Tibial artery (tissue), 4 donors: ENCODE data around the gene SLC7A1.

Experiments
- DNase-seq, 2 donors: peaks; one replicate each; pipeline ENCODE4 v3.0.0-alpha.2; 2019
- H3K27ac ChIP-seq, 2 donors: fragments of 200-600 bp; sonication (generic) in 1 of 2; 1 replicate in 1 of 2; 2 replicates in 1 of 2; pipeline ENCODE4 v1.5.1; 2018 to 2019; ENCODE audit warnings: mild to moderate bottlenecking in 1 of 2
- H3K27me3 ChIP-seq, 2 donors: fragments of 200-600 bp; sonication (generic) in 1 of 2; one replicate each; pipeline versions ENCODE4 v1.5.1 to v1.6.0; 2016 to 2019
- H3K36me3 ChIP-seq, 3 donors: fragments of 200-600 bp; sonication (generic) in 2 of 3; one replicate each; pipeline ENCODE4 v1.5.1; 2016 to 2019; ENCODE audit warnings: mild to moderate bottlenecking in 2 of 3
- H3K4me1 ChIP-seq, 4 donors: fragments of 200-600 bp; sonication (generic) in 2 of 4; 1 replicate in 3 of 4; 2 replicates in 1 of 4; pipeline ENCODE4 v1.5.1; 2016 to 2019
- H3K4me3 ChIP-seq, 2 donors: fragments of 200-600 bp; sonication (generic) in 1 of 2; 1 replicate in 1 of 2; 2 replicates in 1 of 2; pipeline ENCODE4 v1.5.1; 2018 to 2019; ENCODE audit warnings: mild to moderate bottlenecking in 2 of 2
- H3K9me3 ChIP-seq, 3 donors: fragments of 200-600 bp; sonication (generic) in 1 of 3; one replicate each; pipeline ENCODE4 v1.5.1; 2016 to 2019
- intact Hi-C: fragments of 100-400 bp; cut with DNase I; formaldehyde crosslinking; loops from one replicate; pipeline ENCODE4 v1.15.0; 2023; ENCODE audit warnings: low total_unique reads
- TF ChIP-seq, protein P1 (sequence below), 2 experiments: fragments of 200-600 bp in 1 of 2; fragments of 450-650 bp in 1 of 2; IDR thresholded peaks; one replicate each; pipeline ENCODE4 v1.5.1; 2017 to 2019; ENCODE audit warnings: antibody characterized with exemption in 2 of 2, mild to moderate bottlenecking in 1 of 2, moderate library complexity in 1 of 2

SLC7A1 gene

DNA sequence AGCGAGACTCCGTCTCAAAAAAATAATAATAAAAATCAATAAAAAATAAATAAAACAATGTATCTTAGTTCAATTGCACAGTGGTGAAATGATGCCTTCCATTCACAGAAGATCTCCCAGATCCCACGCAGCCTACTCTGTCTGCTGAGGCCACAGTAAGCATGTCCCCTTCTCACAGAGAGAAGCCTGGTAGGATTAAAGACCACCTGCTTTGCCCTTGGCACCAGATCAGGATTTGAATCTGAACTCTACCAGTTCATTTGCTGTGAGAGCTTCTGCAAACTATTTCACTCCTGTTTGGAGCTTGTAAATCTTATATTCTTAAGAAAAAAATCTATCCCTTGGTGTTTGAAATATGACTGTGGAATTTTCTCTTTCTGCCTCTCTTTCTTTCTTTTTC lies 2.2 kb upstream of the SLC7A1 start:
- Histone ChIP-seq H3K4me3 (no peak overlapping the region), H3K27ac (no peak overlapping the region), H3K9me3 (no peaks in the 10 kb centered on the region), H3K4me1 (peaks cover 0 to 13% (median 5%) of the 10 kb centered on the region in 4 donors), H3K36me3 (no peaks in the 10 kb centered on the region), H3K27me3 (peaks cover 0 to 2% of the 10 kb centered on the region in 2 donors)
- intact Hi-C loops, result loop anchor here (5.0 kb wide), 1 partner anchor 325 kb away; no protein-coding TSS in a partner anchor
- DNase-seq, result no peak
- TF ChIP-seq, protein P1, sequence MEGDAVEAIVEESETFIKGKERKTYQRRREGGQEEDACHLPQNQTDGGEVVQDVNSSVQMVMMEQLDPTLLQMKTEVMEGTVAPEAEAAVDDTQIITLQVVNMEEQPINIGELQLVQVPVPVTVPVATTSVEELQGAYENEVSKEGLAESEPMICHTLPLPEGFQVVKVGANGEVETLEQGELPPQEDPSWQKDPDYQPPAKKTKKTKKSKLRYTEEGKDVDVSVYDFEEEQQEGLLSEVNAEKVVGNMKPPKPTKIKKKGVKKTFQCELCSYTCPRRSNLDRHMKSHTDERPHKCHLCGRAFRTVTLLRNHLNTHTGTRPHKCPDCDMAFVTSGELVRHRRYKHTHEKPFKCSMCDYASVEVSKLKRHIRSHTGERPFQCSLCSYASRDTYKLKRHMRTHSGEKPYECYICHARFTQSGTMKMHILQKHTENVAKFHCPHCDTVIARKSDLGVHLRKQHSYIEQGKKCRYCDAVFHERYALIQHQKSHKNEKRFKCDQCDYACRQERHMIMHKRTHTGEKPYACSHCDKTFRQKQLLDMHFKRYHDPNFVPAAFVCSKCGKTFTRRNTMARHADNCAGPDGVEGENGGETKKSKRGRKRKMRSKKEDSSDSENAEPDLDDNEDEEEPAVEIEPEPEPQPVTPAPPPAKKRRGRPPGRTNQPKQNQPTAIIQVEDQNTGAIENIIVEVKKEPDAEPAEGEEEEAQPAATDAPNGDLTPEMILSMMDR (IDR thresholded peaks at IDR 0.05), result no peak

DNA sequence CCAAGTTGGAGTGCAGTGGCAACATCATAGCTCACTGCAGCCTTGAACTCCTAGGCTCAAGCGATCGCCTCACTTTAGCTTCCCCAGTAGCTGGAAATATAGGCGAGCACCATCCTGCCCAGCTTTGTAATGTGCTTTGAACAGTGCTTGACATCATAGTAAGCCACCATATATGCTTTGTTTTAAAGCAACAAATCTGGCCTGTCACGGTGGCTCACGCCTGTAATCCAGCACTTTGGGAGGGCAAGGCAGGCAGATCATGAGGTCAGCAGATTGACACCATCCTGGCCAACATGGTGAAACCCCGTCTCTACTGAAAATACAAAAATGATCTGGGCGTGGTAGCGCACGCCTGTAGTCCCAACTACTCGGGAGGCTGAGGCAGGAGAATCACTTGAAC lies 1.8 kb upstream of the SLC7A1 start:
- Histone ChIP-seq H3K27me3 (peaks cover 0 to 2% of the 10 kb centered on the region in 2 donors), H3K36me3 (no peaks in the 10 kb centered on the region), H3K4me1 (peaks cover 0 to 18% (median 5%) of the 10 kb centered on the region in 4 donors), H3K27ac (no peak overlapping the region), H3K4me3 (no peak overlapping the region), H3K9me3 (no peaks in the 10 kb centered on the region)
- DNase-seq, result no peak
- intact Hi-C loops, result loop anchor here (5.0 kb wide), 1 partner anchor 325 kb away; no protein-coding TSS in a partner anchor
- TF ChIP-seq, protein P1 (IDR thresholded peaks at IDR 0.05), result no peak

DNA sequence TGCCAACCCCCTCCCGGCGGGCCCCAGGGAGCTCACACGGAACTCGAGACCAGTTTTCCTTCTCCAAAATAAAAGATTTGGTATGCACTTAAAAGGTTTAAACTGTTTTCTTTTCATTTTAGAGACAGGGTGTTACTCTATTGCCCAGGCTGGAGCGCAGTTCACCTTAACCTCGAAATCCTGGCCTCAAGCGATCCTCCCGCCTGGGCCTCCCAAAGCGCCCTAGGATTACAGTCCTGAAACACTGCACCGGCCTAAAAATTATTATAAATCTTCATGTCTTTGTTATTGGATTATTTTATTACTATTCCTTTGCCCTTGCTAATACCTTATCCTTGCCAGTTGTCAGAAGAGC lies 553 bp upstream of the SLC7A1 start:
- H3K27me3 ChIP-seq, result no peaks in the 10 kb centered on the region
- no peaks in the 10 kb centered on the region for H3K9me3 ChIP-seq
- H3K4me1 ChIP-seq, result peaks cover 0 to 20% (median 9%) of the 10 kb centered on the region in 4 donors
- no peaks in the 10 kb centered on the region for H3K36me3 ChIP-seq
- intact Hi-C loops, result loop anchor here (5.0 kb wide), 1 partner anchor 326 kb away; no protein-coding TSS in a partner anchor
- TF ChIP-seq, protein P1 (IDR thresholded peaks at IDR 0.05), result no peak
- DNase-seq, result no peak
- H3K27ac ChIP-seq, result peak overlapping the region; percentile 93 to 98
- H3K4me3 ChIP-seq, result peak overlapping the region; percentile 72 to 97

DNA sequence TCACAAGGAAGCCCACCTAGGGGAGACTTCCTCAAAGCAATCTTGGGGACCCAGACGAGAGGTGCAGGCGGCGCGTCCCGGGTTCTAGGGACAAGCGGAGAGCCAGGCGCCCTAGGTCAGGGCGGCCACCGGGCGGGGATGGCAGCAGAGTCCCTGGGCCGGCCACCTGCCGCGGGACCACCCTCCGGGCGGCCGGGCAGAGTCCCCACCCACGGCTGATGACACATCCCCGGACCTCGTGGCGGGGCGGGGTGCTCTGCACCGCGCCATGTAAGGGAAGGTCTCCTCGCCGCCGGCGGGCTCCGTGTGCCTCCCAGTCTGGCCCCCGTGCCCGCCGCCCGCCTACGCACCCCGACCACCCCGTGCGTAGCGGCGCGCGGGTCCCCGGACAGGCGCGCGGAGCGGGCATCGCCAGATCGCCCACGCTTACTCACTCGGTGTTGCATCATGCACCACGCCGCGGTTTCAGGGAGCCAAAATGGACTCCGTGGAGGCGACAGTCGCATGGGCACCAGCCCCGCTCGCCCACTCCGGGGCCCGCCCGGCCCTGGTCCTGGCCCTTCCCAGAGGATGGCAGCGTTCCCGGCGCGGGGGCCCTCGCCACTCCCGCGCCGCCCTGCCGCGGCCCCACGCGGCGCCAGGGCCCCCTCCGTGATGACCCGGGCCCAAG lies 643 bp downstream of the SLC7A1 start:
- Histone ChIP-seq H3K9me3 (no peaks in the 10 kb centered on the region), H3K4me1 (peaks cover 0 to 21% (median 13%) of the 10 kb centered on the region in 4 donors), H3K27me3 (no peaks in the 10 kb centered on the region), H3K27ac (peak overlapping the region; percentile 93 to 98), H3K4me3 (peak overlapping the region; percentile 72 to 97), H3K36me3 (no peaks in the 10 kb centered on the region)
- peak; percentile 75 to 87 for DNase-seq
- TF ChIP-seq, protein P1 (IDR thresholded peaks at IDR 0.05), result no peak
- intact Hi-C loops, result loop anchor here (5.0 kb wide), 1 partner anchor 327 kb away; no protein-coding TSS in a partner anchor

DNA sequence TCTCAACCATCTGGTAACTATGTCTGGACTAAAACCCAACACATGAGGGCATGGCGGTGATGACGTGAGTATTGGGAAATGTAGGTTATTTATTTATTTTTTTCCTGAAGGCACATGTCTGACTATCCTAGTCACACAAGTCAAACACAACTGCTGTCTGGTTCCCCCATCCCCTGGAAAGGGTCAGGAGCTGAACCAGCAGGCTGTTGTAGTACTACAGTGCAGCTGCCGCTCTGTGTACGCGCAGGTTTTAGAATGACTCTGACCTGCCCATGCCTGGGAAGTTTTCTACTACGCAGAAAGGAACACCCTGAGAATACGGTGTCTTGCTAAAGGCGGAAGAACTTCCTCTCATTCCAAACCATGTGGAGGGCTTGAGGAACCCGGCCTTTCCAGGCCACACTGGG lies 1.2 kb downstream of the SLC7A1 start:
- Histone ChIP-seq H3K4me1 (peaks cover 0 to 27% (median 18%) of the 10 kb centered on the region in 4 donors), H3K27ac (peak overlapping the region; percentile 93 to 98), H3K27me3 (no peaks in the 10 kb centered on the region), H3K4me3 (peak overlapping the region; percentile 72 to 97), H3K9me3 (no peaks in the 10 kb centered on the region), H3K36me3 (no peaks in the 10 kb centered on the region)
- intact Hi-C loops, result no loop called here
- DNase-seq, result peak in 1 of 2 donors; percentile 47
- TF ChIP-seq, protein P1 (IDR thresholded peaks at IDR 0.05), result no peak
